Measurements from ENCODE around the gene FAM83G.

DNA sequence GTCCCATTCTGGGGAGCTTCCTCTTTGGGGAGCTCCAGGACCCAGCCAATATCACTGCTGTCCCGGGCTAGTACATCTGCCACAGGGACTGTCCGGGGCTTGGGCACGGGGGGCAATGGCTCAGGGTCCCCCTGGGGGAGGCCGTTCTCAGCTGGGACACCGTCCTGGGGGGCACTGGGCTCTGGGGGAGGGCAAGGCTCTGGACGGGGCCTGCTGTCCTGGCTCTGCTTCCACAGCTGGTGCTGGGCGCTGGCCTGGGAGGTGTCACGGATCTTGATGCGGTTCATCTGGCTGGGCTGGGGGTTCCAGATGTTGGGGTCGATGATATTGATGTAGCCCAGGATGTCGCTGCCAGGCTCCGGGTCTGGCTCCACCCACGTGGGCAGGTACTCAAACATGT is 26.5 kb downstream of the FAM83G start:
- TF ChIP-seq CTCF (IDR thresholded peaks at IDR 0.05; ENCODE audit: low read depth, low read length, poor library complexity, severe bottlenecking) (no peak), EZH2phosphoT487 (IDR thresholded peaks at IDR 0.05; ENCODE audit: borderline replicate concordance, low read length) (no peak)

All from DOHH2 (cell line).